Nephron progenitor cell (in vitro differentiated cells): ENCODE measurements around the gene ARHGAP8.
"Not testable (repeated sequence)": the region's sequence is repeated elsewhere in the genome, so short reads cannot be mapped to it uniquely, and the experiment has no call there.

ENCODE experiments used
- DNase-seq: peaks from one replicate; pipeline ENCODE4 v3.0.0; 2021
- H3K27ac Mint-ChIP-seq: 2 replicates; pipeline ENCODE4 v1.8.0; 2021; ENCODE audit warnings: mild to moderate bottlenecking, moderate library complexity, mixed read lengths
- H3K27me3 Mint-ChIP-seq: 2 replicates; pipeline ENCODE4 v1.8.0; 2021; ENCODE audit warnings: mild to moderate bottlenecking, low read depth, mixed read lengths; ENCODE audit not compliant: poor library complexity
- H3K36me3 Mint-ChIP-seq: 2 replicates; pipeline ENCODE4 v1.8.0; 2021; ENCODE audit warnings: low read depth, mixed read lengths
- H3K4me1 Mint-ChIP-seq: 2 replicates; pipeline ENCODE4 v1.8.0; 2021; ENCODE audit warnings: mixed read lengths
- H3K4me3 Mint-ChIP-seq: 2 replicates; pipeline ENCODE4 v1.8.0; 2021; ENCODE audit warnings: mild to moderate bottlenecking, moderate library complexity, mixed read lengths
- H3K9me3 Mint-ChIP-seq: 2 replicates; pipeline ENCODE4 v1.8.0; 2021; ENCODE audit warnings: mild to moderate bottlenecking, moderate library complexity, mixed read lengths
- TF ChIP-seq, protein P1 (sequence below): fragments of 200-600 bp; sonication (generic); IDR thresholded peaks from 2 replicates; pipeline ENCODE4 v1.5.0; 2021; ENCODE audit warnings: antibody characterized with exemption

Gene ARHGAP8

DNA sequence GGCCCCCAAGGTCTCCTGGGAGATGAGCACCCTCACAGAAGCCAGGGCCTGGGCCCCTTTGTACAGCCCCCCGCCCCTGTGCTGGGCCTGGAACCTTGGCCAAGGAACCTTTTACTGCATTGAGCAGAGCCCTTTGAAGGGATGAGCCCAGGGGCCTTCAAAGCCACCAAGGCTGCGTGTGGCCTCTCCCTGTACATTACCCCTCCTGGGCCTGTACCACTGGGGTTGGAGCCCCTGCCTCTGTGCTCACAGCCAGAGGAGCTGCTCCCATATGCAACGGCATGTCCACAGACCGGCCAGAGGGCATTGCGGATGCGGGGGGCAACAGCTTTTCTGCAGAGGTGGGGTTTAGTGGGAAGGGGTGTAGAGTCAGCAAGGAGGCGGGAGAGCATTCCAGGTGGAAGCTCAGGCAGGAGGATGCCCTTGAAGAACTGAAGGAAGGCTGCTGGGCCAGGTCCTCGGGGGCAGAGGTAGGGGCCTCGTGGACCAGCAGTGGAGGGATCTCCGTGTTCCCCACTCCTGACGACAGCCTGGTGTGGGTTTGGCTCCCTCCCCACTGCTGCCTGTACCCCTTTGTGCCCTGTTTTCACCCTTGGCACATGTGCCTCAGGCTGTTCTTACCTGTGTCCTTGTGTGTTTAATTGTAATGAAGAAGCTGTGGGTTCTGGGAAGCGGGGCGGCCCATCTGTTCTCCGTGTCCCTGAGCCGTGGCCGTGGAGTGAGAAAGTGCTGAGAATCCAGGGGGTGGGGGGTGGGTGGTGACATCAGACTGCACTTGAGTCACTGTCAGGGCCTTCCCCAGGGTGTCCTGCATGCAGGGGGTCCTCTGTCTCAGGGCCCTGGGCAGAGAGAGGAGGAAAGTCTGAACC lies 46.9 kb downstream of the ARHGAP8 start:
- Mint-ChIP-seq H3K4me3 (no peak overlapping the region), H3K27ac (peak overlapping the region; percentile 53), H3K27me3 (peaks cover 8% of the 10 kb centered on the region), H3K4me1 (peaks cover 39% of the 10 kb centered on the region), H3K9me3 (no peaks in the 10 kb centered on the region), H3K36me3 (no peaks in the 10 kb centered on the region)
- TF ChIP-seq, protein P1, sequence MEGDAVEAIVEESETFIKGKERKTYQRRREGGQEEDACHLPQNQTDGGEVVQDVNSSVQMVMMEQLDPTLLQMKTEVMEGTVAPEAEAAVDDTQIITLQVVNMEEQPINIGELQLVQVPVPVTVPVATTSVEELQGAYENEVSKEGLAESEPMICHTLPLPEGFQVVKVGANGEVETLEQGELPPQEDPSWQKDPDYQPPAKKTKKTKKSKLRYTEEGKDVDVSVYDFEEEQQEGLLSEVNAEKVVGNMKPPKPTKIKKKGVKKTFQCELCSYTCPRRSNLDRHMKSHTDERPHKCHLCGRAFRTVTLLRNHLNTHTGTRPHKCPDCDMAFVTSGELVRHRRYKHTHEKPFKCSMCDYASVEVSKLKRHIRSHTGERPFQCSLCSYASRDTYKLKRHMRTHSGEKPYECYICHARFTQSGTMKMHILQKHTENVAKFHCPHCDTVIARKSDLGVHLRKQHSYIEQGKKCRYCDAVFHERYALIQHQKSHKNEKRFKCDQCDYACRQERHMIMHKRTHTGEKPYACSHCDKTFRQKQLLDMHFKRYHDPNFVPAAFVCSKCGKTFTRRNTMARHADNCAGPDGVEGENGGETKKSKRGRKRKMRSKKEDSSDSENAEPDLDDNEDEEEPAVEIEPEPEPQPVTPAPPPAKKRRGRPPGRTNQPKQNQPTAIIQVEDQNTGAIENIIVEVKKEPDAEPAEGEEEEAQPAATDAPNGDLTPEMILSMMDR: no peak
- no peak for DNase-seq

DNA sequence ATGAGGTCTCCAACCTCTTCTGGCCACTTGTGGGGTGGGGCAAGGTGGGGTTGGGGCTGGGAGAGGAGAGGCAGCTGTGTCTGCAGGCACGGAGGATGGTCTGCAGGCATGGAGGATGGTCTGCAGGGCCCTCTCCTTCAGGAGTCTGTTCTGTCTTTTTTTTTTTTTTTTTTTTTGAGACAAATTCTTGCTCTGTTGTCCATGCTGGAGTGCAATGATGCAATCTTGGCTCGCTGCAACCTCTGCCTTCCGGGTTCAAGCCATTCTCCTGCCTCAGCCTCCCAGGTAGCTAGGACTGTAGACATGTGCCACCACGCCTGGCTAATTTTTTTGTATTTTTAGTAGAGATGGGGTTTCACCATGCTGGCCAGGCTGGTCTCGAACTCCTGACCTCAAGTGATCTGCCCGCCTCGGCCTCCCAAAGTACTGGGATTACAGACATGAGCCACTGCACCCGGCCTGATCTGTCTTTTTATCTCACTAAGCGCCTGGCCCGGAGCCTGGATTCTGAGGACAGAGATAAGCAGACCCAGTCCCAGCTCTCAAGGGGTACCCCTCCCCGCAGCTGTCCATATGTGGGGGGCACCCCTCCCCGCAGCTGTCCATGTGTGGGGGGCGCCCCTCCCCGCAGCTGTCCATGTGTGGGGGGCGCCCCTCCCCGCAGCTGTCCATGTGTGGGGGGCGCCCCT lies 47.7 kb downstream of the ARHGAP8 start:
- not testable (repeated sequence) for H3K36me3 Mint-ChIP-seq, H3K9me3 Mint-ChIP-seq, H3K27ac Mint-ChIP-seq, DNase-seq, H3K4me3 Mint-ChIP-seq
- Mint-ChIP-seq H3K27me3 (peaks cover 10% of the 10 kb centered on the region), H3K4me1 (peaks cover 47% of the 10 kb centered on the region)

DNA sequence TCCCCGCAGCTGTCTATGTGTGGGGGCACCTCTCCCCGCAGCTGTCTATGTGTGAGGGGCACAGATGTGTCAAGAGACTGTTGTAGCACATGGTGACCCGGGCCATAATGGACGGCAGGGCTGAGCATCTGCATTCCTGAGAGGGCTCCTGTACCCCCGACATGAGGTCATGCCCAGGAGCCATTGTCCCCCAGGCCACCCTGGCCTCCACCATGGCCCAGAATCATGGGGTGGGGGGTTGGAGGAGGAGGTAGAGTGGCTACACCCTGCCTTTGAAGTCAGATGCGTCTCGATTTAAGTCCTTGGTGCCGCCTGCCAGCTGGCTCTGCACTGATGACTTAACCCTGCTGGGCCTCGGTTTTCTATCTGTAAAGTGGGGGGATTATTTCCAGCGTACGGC lies 49.1 kb downstream of the ARHGAP8 start:
- TF ChIP-seq, protein P1: no peak
- Mint-ChIP-seq H3K27me3 (peaks cover 11% of the 10 kb centered on the region), H3K36me3 (no peaks in the 10 kb centered on the region), H3K4me1 (peaks cover 41% of the 10 kb centered on the region), H3K9me3 (peaks cover 2% of the 10 kb centered on the region), H3K4me3 (no peak overlapping the region), H3K27ac (no peak overlapping the region)
- no peak for DNase-seq

DNA sequence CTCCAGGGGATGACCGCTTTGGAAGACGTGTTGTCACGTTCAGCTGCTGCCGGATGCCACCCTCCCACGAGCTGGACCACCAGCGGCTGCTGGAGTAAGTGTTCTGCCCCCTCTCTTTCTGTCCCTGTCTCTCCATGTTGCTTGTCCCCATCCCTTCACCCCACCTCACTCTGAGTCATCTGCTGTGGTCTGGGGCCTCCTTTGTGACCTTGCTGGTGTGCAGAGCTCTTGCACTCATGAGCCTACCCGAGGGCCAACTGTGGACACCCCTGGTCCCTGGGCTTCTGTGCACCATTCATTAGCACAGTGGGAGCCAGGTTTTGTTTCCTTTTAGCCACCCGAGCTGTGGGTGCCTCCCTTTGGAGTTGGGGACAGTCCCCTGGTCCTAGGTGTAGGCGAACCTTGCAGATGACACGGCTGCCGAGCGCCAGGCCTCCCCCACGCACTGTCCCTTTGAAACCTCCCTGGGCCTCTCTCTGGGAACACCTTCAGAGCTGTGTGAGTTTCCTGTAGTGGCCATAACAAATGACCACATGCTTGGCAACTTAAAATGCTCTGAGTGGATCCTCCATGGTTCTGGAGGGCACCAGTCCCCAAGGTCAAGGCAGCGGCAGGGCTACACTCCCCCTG lies 49.8 kb downstream of the ARHGAP8 start:
- Mint-ChIP-seq H3K4me3 (no peak overlapping the region), H3K9me3 (peaks cover 2% of the 10 kb centered on the region), H3K36me3 (no peaks in the 10 kb centered on the region), H3K27ac (no peak overlapping the region), H3K4me1 (peaks cover 34% of the 10 kb centered on the region), H3K27me3 (peaks cover 8% of the 10 kb centered on the region)
- no peak for DNase-seq
- TF ChIP-seq, protein P1: no peak

DNA sequence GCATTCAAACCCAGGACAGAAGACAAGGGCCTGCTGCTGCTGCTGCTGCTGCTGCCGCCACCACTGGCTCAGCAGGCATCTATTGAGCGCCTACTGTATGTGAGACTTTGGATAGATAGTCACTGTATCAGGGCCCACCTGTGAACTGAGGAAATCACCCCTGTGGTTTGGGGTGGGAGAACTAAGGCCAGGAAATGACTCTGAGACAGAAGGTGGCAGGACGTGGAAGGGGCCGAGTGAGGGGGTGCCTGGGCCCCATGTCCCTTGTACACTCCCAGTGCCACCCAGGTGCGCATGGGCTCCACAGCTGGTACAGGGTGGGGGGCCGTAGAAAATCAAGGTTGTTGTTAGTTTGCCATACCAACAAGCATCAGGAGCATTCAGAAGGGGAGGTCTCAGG lies 50.6 kb downstream of the ARHGAP8 start:
- Mint-ChIP-seq H3K27ac (no peak overlapping the region), H3K4me1 (peaks cover 32% of the 10 kb centered on the region), H3K27me3 (peaks cover 7% of the 10 kb centered on the region), H3K9me3 (peaks cover 2% of the 10 kb centered on the region), H3K4me3 (no peak overlapping the region), H3K36me3 (no peaks in the 10 kb centered on the region)
- TF ChIP-seq, protein P1: no peak
- no peak for DNase-seq

DNA sequence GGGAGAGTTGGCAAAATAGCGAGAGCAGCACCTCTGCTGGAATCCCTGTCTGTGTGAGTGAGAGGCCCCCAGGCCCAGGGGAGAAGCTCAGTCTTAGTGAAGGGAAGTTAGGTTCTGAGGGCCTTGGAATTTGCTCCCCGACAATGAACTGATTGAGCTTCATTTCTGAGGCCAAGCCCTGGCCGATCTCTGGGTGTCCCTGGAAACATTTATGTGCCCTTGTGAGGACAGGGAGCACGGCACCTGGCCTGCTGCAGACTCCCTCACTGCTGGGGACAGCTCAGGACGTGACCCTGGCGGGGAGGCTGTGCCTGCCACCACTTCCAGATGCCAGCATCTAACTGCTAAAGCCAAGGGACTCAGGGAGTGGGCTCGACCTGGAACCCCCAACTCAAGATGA lies 52.0 kb downstream of the ARHGAP8 start:
- H3K4me1 Mint-ChIP-seq: peaks cover 33% of the 10 kb centered on the region
- H3K27ac Mint-ChIP-seq: no peak overlapping the region
- DNase-seq: no peak
- no peak overlapping the region for H3K4me3 Mint-ChIP-seq
- peaks cover 2% of the 10 kb centered on the region for H3K9me3 Mint-ChIP-seq
- H3K36me3 Mint-ChIP-seq: no peaks in the 10 kb centered on the region
- TF ChIP-seq, protein P1: no peak
- H3K27me3 Mint-ChIP-seq: peaks cover 7% of the 10 kb centered on the region
